HEK293 (cell line): ENCODE results near the gene RPN2.

Source experiments
- CTCF ChIA-PET: fragments of 350-600 bp; formaldehyde crosslinking; extraction: SDS; loops from one replicate; lab custom pipeline; 2021; ENCODE audit warnings: antibody characterized with exemption; lab: Yijun Ruan, JAX
- POLR2A ChIA-PET: fragments of 300-600 bp; formaldehyde crosslinking; extraction: SDS; loops from one replicate; lab custom pipeline; 2020; ENCODE audit warnings: antibody characterized with exemption, inconsistent platforms; lab: Yijun Ruan, JAX
- H3K27ac ChIP-seq: fragments of 200-500 bp; sonication (Bioruptor generic); 2 replicates; pipeline ENCODE4 v1.5.1; 2014; ENCODE audit warnings: low read depth, low read length, control low read depth, inconsistent platforms; ENCODE audit errors: extremely low read depth
- H3K36me3 ChIP-seq, 2 experiments: fragments of 200-500 bp in 1 of 2; sonication (Bioruptor generic) in 1 of 2; 1 replicate in 1 of 2; 2 replicates in 1 of 2; pipeline ENCODE4 v1.5.1; 2014 to 2017; ENCODE audit warnings: inconsistent platforms in 2 of 2, low read length in 2 of 2; ENCODE audit not compliant: control insufficient read depth in 2 of 2, insufficient read depth in 1 of 2
- H3K4me1 ChIP-seq: fragments of 200-500 bp; sonication (Bioruptor generic); 2 replicates; pipeline ENCODE4 v1.5.1; 2014; ENCODE audit warnings: mild to moderate bottlenecking, low read length, inconsistent platforms; ENCODE audit not compliant: control insufficient read depth, insufficient read depth
- H3K4me3 ChIP-seq: 2 replicates; pipeline ENCODE4 v1.5.1; 2011; ENCODE audit warnings: low read depth, mild to moderate bottlenecking, control low read depth, low read length, moderate library complexity
- H3K9me3 ChIP-seq: fragments of 200-500 bp; sonication (Bioruptor generic); 2 replicates; pipeline ENCODE4 v1.5.1; 2014; ENCODE audit warnings: low read depth, low read length, inconsistent platforms; ENCODE audit not compliant: control insufficient read depth, insufficient read depth
- GLIS1 ChIP-seq: fragments of 450-650 bp; formaldehyde crosslinking; IDR thresholded peaks from 2 replicates; pipeline ENCODE4 v1.5.1; 2016; ENCODE audit warnings: missing biosample characterization, missing genetic modification characterization
- MYNN ChIP-seq: fragments of 450-650 bp; formaldehyde crosslinking; IDR thresholded peaks from 2 replicates; pipeline ENCODE4 v1.5.1; 2016; ENCODE audit warnings: missing biosample characterization, missing genetic modification characterization, borderline replicate concordance
- PATZ1 ChIP-seq: fragments of 450-650 bp; formaldehyde crosslinking; IDR thresholded peaks from 2 replicates; pipeline ENCODE4 v1.5.1; 2016; ENCODE audit warnings: missing biosample characterization, missing genetic modification characterization
- SCRT1 ChIP-seq: fragments of 450-650 bp; formaldehyde crosslinking; IDR thresholded peaks from 2 replicates; pipeline ENCODE4 v1.5.1; 2016; ENCODE audit warnings: missing biosample characterization, missing genetic modification characterization, borderline replicate concordance
- SCRT2 ChIP-seq: fragments of 450-650 bp; formaldehyde crosslinking; IDR thresholded peaks from 2 replicates; pipeline ENCODE4 v1.5.1; 2016; ENCODE audit warnings: missing biosample characterization, missing genetic modification characterization
- ZBTB48 ChIP-seq: fragments of 450-650 bp; formaldehyde crosslinking; IDR thresholded peaks from 2 replicates; pipeline ENCODE4 v1.5.1; 2016; ENCODE audit warnings: missing biosample characterization, missing genetic modification characterization
- ZEB2 ChIP-seq: fragments of 450-650 bp; formaldehyde crosslinking; IDR thresholded peaks from 2 replicates; pipeline ENCODE4 v1.5.1; 2016; ENCODE audit warnings: missing biosample characterization, missing genetic modification characterization
- ZIC2 ChIP-seq: fragments of 450-650 bp; formaldehyde crosslinking; IDR thresholded peaks from 2 replicates; pipeline ENCODE4 v1.5.1; 2016; ENCODE audit warnings: missing biosample characterization, missing genetic modification characterization
- ZNF146 ChIP-seq: fragments of 450-650 bp; formaldehyde crosslinking; IDR thresholded peaks from 2 replicates; pipeline ENCODE4 v1.5.1; 2016; ENCODE audit warnings: missing biosample characterization, missing genetic modification characterization
- ZNF169 ChIP-seq: fragments of 450-650 bp; formaldehyde crosslinking; IDR thresholded peaks from 2 replicates; pipeline ENCODE4 v1.5.1; 2016; ENCODE audit warnings: missing biosample characterization, missing genetic modification characterization
- ZNF202 ChIP-seq: fragments of 450-650 bp; formaldehyde crosslinking; IDR thresholded peaks from 2 replicates; pipeline ENCODE4 v1.5.1; 2016; ENCODE audit warnings: missing biosample characterization, missing genetic modification characterization, borderline replicate concordance
- ZNF335 ChIP-seq: fragments of 450-650 bp; formaldehyde crosslinking; conservative IDR thresholded peaks from 2 replicates; pipeline ENCODE4 v1.5.1; 2016; ENCODE audit warnings: missing biosample characterization, missing genetic modification characterization
- ZNF362 ChIP-seq: fragments of 450-650 bp; formaldehyde crosslinking; IDR thresholded peaks from 2 replicates; pipeline ENCODE4 v1.5.1; 2016; ENCODE audit warnings: missing biosample characterization, missing genetic modification characterization
- ZNF416 ChIP-seq: fragments of 450-650 bp; formaldehyde crosslinking; IDR thresholded peaks from 2 replicates; pipeline ENCODE4 v1.5.1; 2016; ENCODE audit warnings: missing biosample characterization, missing genetic modification characterization
- ZNF433 ChIP-seq: fragments of 450-650 bp; formaldehyde crosslinking; IDR thresholded peaks from 2 replicates; pipeline ENCODE4 v1.5.1; 2016; ENCODE audit warnings: missing biosample characterization, missing genetic modification characterization, low read depth
- ZNF521 ChIP-seq: fragments of 450-650 bp; formaldehyde crosslinking; IDR thresholded peaks from 2 replicates; pipeline ENCODE4 v1.5.1; 2017; ENCODE audit warnings: missing biosample characterization, mild to moderate bottlenecking, missing genetic modification characterization
- ZNF571 ChIP-seq: fragments of 450-650 bp; formaldehyde crosslinking; IDR thresholded peaks from 2 replicates; pipeline ENCODE4 v1.5.0; 2017; ENCODE audit warnings: missing biosample characterization, missing genetic modification characterization
- ZNF600 ChIP-seq: fragments of 450-650 bp; formaldehyde crosslinking; IDR thresholded peaks from 2 replicates; pipeline ENCODE4 v1.5.1; 2016; ENCODE audit warnings: missing biosample characterization, missing genetic modification characterization
- ZNF621 ChIP-seq: fragments of 450-650 bp; formaldehyde crosslinking; IDR thresholded peaks from 2 replicates; pipeline ENCODE4 v1.5.1; 2017; ENCODE audit warnings: missing biosample characterization, missing genetic modification characterization
- ZNF623 ChIP-seq: fragments of 450-650 bp; formaldehyde crosslinking; IDR thresholded peaks from 2 replicates; pipeline ENCODE4 v1.5.1; 2016; ENCODE audit warnings: missing biosample characterization, missing genetic modification characterization
- ZNF660 ChIP-seq: fragments of 450-650 bp; IDR thresholded peaks from 2 replicates; pipeline ENCODE4 v1.5.1; 2018; ENCODE audit warnings: missing biosample characterization, mild to moderate bottlenecking, missing genetic modification characterization
- ZNF664 ChIP-seq: fragments of 450-650 bp; formaldehyde crosslinking; IDR thresholded peaks from 2 replicates; pipeline ENCODE4 v1.5.1; 2016; ENCODE audit warnings: missing biosample characterization, missing genetic modification characterization
- ZNF707 ChIP-seq: fragments of 450-650 bp; formaldehyde crosslinking; IDR thresholded peaks from 2 replicates; pipeline ENCODE4 v1.5.1; 2016; ENCODE audit warnings: missing biosample characterization, missing genetic modification characterization
- TF ChIP-seq, protein P1 (sequence below): fragments of 450-650 bp; formaldehyde crosslinking; IDR thresholded peaks from 2 replicates; pipeline ENCODE4 v1.5.1; 2016; ENCODE audit warnings: missing biosample characterization, missing genetic modification characterization
- TF ChIP-seq, protein P2 (sequence below): fragments of 450-650 bp; formaldehyde crosslinking; IDR thresholded peaks from 2 replicates; pipeline ENCODE4 v1.5.1; 2016; ENCODE audit warnings: missing biosample characterization, missing genetic modification characterization

Gene RPN2

GRCh38 chr20:37277253-37277593 lies 98.1 kb downstream of the RPN2 start:
- Histone ChIP-seq H3K4me1 (no peaks in the 10 kb centered on the region), H3K36me3 (no peaks in the 10 kb centered on the region)
- POLR2A ChIA-PET: interaction anchor here (0.6 kb wide), 1 partner anchor 262 kb away, joined by 4 read pairs; no protein-coding TSS in a partner anchor
- CTCF ChIA-PET: interaction anchor here (0.6 to 2.9 kb wide), 5 partner anchors 9 to 257 kb away, joined by 3 to 9 read pairs (median 4); no protein-coding TSS in a partner anchor
- no peak for TF ChIP-seq MYNN (tag by site-specific recombination)
- TF ChIP-seq, protein P1, sequence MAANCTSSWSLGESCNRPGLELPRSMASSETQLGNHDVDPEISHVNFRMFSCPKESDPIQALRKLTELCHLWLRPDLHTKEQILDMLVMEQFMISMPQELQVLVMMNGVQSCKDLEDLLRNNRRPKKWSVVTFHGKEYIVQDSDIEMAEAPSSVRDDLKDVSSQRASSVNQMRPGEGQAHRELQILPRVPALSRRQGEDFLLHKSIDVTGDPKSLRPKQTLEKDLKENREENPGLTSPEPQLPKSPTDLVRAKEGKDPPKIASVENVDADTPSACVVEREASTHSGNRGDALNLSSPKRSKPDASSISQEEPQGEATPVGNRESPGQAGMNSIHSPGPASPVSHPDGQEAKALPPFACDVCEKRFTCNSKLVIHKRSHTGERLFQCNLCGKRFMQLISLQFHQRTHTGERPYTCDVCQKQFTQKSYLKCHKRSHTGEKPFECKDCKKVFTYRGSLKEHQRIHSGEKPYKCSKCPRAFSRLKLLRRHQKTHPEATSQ (tag by site-specific recombination): no peak
- no peak for TF ChIP-seq PATZ1 (tag by site-specific recombination)
- no peak for TF ChIP-seq ZNF202
- no peak for TF ChIP-seq ZNF362 (tag by site-specific recombination)
- TF ChIP-seq, all 188 proteins: peak for 0
- Histone ChIP-seq H3K27ac (no peak overlapping the region), H3K9me3 (no peaks in the 10 kb centered on the region), H3K4me3 (no peak overlapping the region)

DNA sequence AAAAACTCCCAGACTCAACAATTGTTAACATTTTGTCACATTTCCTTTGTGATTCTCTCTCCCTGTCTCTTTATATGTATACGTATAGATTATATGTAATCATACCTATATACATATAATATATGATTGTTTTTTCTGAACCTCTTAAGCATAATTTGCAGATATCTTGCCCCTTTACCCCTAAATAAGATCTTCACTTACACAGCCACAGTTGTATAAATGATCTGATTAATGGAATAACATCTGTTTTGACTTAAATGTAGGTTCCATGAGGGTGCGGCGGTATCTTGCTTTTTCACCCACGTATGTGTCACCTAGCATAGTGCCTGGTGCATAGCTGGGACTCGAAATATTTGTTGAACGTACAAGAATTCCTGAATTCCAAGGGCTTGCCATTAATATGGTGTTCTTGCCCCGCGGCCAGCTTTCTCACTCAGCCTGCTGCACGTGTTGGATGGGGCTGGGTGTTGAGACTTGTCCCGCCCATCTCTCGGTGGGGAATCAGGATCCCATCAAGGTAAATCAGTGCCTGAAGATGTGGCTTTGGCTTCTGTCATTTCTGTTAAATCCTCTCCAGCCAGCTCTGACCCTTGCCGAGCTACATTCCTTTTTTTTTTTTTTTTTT lies 99.9 kb downstream of the RPN2 start:
- POLR2A ChIA-PET: no interaction called here
- Histone ChIP-seq H3K4me1 (no peaks in the 10 kb centered on the region), H3K4me3 (no peak overlapping the region)

GRCh38 chr20:37279820-37280219 lies 100.7 kb downstream of the RPN2 start:
- CTCF ChIA-PET: interaction anchor here (0.6 to 3.1 kb wide), 4 partner anchors 10 to 623 kb away, joined by 3 to 11 read pairs (median 6); partner anchors contain the start of gene VSTM2L

More for the DNA sequence above, 99.9 kb downstream of the RPN2 start:
- CTCF ChIA-PET: interaction anchor here (1.2 to 3.1 kb wide), 2 partner anchors 9 to 254 kb away, joined by 3 to 11 read pairs; no protein-coding TSS in a partner anchor
- Histone ChIP-seq H3K36me3 (no peaks in the 10 kb centered on the region), H3K27ac (no peak overlapping the region), H3K9me3 (no peaks in the 10 kb centered on the region)
- no peak for TF ChIP-seq ZBTB48 (tag by site-specific recombination)
- TF ChIP-seq ZNF146: no peak

More at GRCh38 chr20:37279820-37280219, 100.7 kb downstream of the RPN2 start:
- Histone ChIP-seq H3K4me3 (no peak overlapping the region), H3K27ac (no peak overlapping the region), H3K36me3 (no peaks in the 10 kb centered on the region), H3K9me3 (no peaks in the 10 kb centered on the region), H3K4me1 (no peaks in the 10 kb centered on the region)
- POLR2A ChIA-PET: interaction anchor here (1.2 kb wide), 1 partner anchor 9 kb away, joined by 7 read pairs; the partner anchor contains the start of gene MANBAL
- TF ChIP-seq ZNF335 (tag by site-specific recombination) (no peak), ZEB2 (tag by site-specific recombination) (no peak), ZNF571 (tag by site-specific recombination) (no peak), ZIC2 (no peak), GLIS1 (tag by site-specific recombination) (no peak), ZNF521 (tag by site-specific recombination) (no peak), ZNF660 (tag by site-specific recombination) (no peak), SCRT2 (peak; percentile 83), ZNF600 (tag by site-specific recombination) (no peak), SCRT1 (tag by site-specific recombination) (peak; percentile 84), ZNF707 (tag by site-specific recombination) (no peak), ZNF433 (tag by site-specific recombination) (no peak), ZNF664 (tag by site-specific recombination) (no peak), ZNF623 (tag by site-specific recombination) (no peak), ZNF169 (tag by site-specific recombination) (no peak), ZNF416 (tag by site-specific recombination) (no peak), ZNF621 (tag by site-specific recombination) (no peak)
- TF ChIP-seq, protein P2, sequence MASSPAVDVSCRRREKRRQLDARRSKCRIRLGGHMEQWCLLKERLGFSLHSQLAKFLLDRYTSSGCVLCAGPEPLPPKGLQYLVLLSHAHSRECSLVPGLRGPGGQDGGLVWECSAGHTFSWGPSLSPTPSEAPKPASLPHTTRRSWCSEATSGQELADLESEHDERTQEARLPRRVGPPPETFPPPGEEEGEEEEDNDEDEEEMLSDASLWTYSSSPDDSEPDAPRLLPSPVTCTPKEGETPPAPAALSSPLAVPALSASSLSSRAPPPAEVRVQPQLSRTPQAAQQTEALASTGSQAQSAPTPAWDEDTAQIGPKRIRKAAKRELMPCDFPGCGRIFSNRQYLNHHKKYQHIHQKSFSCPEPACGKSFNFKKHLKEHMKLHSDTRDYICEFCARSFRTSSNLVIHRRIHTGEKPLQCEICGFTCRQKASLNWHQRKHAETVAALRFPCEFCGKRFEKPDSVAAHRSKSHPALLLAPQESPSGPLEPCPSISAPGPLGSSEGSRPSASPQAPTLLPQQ (tag by site-specific recombination): no peak
